Neural cell (in vitro differentiated cells): Measurements from ENCODE around the gene C2CD2. TPM values are rescaled to one million over a fixed set of nuclear protein-coding genes. Genes with fewer than 3 reads are reported as not detected.

Experiments used
- H2AFZ ChIP-seq: fragments of 200-600, 300-800 bp; sonication (generic), shearing (Covaris generic); 2 replicates; pipeline ENCODE4 v1.6.0; 2014; ENCODE audit warnings: low read depth, mild to moderate bottlenecking, antibody characterized with exemption, low read length, moderate library complexity
- H3F3A ChIP-seq: fragments of 200-600 bp; shearing (Covaris generic); 2 replicates; pipeline ENCODE4 v1.6.1; 2016; ENCODE audit warnings: mild to moderate bottlenecking, moderate library complexity, mixed read lengths, antibody characterized with exemption, low read length; ENCODE audit not compliant: insufficient read depth, poor library complexity, severe bottlenecking
- H3K27ac ChIP-seq: fragments of 200-600, 300-800 bp; sonication (generic), shearing (Covaris generic); 2 replicates; pipeline ENCODE4 v1.5.1; 2014; ENCODE audit warnings: mild to moderate bottlenecking, low read length, moderate library complexity
- H3K27me3 ChIP-seq: fragments of 300-800, 200-600 bp; sonication (generic), shearing (Covaris generic); 2 replicates; pipeline ENCODE4 v1.6.0; 2014; ENCODE audit warnings: mild to moderate bottlenecking, low read depth, low read length, moderate library complexity; ENCODE audit not compliant: insufficient read depth
- H3K36me3 ChIP-seq: fragments of 300-800, 200-600 bp; sonication (generic), shearing (Covaris generic); 2 replicates; pipeline ENCODE4 v1.5.1; 2014; ENCODE audit warnings: mild to moderate bottlenecking, antibody characterized with exemption, low read length, moderate library complexity; ENCODE audit not compliant: insufficient read depth
- H3K4me2 ChIP-seq: fragments of 300-800, 200-600 bp; sonication (generic), shearing (Covaris generic); 2 replicates; pipeline ENCODE4 v1.6.0; 2014; ENCODE audit warnings: mild to moderate bottlenecking, low read length
- H3K4me3 ChIP-seq: fragments of 300-800, 200-600 bp; sonication (generic), shearing (Covaris generic); 2 replicates; pipeline ENCODE4 v1.5.1; 2014; ENCODE audit warnings: mild to moderate bottlenecking, low read length, moderate library complexity
- H3K79me2 ChIP-seq: fragments of 200-600 bp; shearing (Covaris generic); replicated peaks from 2 replicates; pipeline ENCODE4 v1.6.0; 2014; ENCODE audit warnings: mild to moderate bottlenecking, low read length, moderate library complexity; ENCODE audit not compliant: insufficient read depth
- H3K9ac ChIP-seq: fragments of 300-800, 200-600 bp; sonication (generic), shearing (Covaris generic); 2 replicates; pipeline ENCODE4 v1.6.1; 2016; ENCODE audit warnings: mild to moderate bottlenecking, low read length, mixed read lengths
- H3K9me2 ChIP-seq: fragments of 200-600 bp; shearing (Covaris generic); 2 replicates; pipeline ENCODE4 v1.6.1; 2016; ENCODE audit warnings: mild to moderate bottlenecking, low read length, mixed read lengths; ENCODE audit not compliant: insufficient read depth
- H3K9me3 ChIP-seq: fragments of 200-600, 300-800 bp; sonication (generic), shearing (Covaris generic); 2 replicates; pipeline ENCODE4 v1.6.1; 2016; ENCODE audit warnings: mild to moderate bottlenecking, mixed run types, low read length, moderate library complexity, mixed read lengths
- H4K20me1 ChIP-seq: fragments of 200-600 bp; shearing (Covaris generic); 2 replicates; pipeline ENCODE4 v1.6.1; 2016; ENCODE audit warnings: mild to moderate bottlenecking, mixed run types; ENCODE audit not compliant: insufficient read depth
- CTCF ChIP-seq: fragments of 450-650 bp; IDR thresholded peaks from 2 replicates; pipeline ENCODE4 v1.5.1; 2014; ENCODE audit warnings: antibody characterized with exemption, mild to moderate bottlenecking, moderate library complexity; ENCODE audit not compliant: poor library complexity, severe bottlenecking
- EP300 ChIP-seq: fragments of 450-650 bp; conservative IDR thresholded peaks from 2 replicates; pipeline ENCODE4 v1.6.1; 2014; ENCODE audit warnings: antibody characterized with exemption, mild to moderate bottlenecking, moderate library complexity; ENCODE audit not compliant: poor library complexity, severe bottlenecking
- EZH2 ChIP-seq: fragments of 200-600, 300-800 bp; shearing (Covaris generic), sonication (generic); IDR thresholded peaks from 2 replicates; pipeline ENCODE4 v1.6.1; 2014; ENCODE audit warnings: antibody characterized with exemption, low read length, borderline replicate concordance, mild to moderate bottlenecking; ENCODE audit not compliant: insufficient read depth, poor library complexity, severe bottlenecking
- MXI1 ChIP-seq: fragments of 450-650 bp; conservative IDR thresholded peaks from 2 replicates; pipeline ENCODE4 v1.6.1; 2014; ENCODE audit warnings: antibody characterized with exemption, mild to moderate bottlenecking; ENCODE audit not compliant: poor library complexity, severe bottlenecking
- POLR2AphosphoS5 ChIP-seq: IDR thresholded peaks from 2 replicates; pipeline ENCODE4 v1.6.1; 2012
- RAD21 ChIP-seq: fragments of 450-650 bp; conservative IDR thresholded peaks from 2 replicates; pipeline ENCODE4 v1.6.1; 2014; ENCODE audit warnings: antibody characterized with exemption, mild to moderate bottlenecking, moderate library complexity
- REST ChIP-seq: IDR thresholded peaks from 2 replicates; pipeline ENCODE4 v1.6.1; 2012; ENCODE audit warnings: borderline replicate concordance
- SMC3 ChIP-seq: fragments of 450-650 bp; conservative IDR thresholded peaks from 2 replicates; pipeline ENCODE4 v1.6.1; 2014; ENCODE audit warnings: antibody characterized with exemption, mild to moderate bottlenecking, moderate library complexity; ENCODE audit not compliant: poor library complexity
- TAF1 ChIP-seq: IDR thresholded peaks from 2 replicates; pipeline ENCODE4 v1.6.1; 2012; ENCODE audit warnings: low read depth
- polyA plus RNA-seq: library from polyadenylated mRNA; depleted of rRNA; stranded (reverse); fragments of >200 nt; gene quantifications from 2 replicates; pipeline ENCODE4 v1.2.3, GENCODE V29; 2014

The C2CD2 gene
- polyA plus RNA-seq, 1 donor from 2014 or later, result 0.88 TPM

- Histone ChIP-seq H3F3A (no peaks in the 10 kb centered on the region), H2AFZ (no peak overlapping the region), H3K9me2 (no peaks in the 10 kb centered on the region), H4K20me1 (no peaks in the 10 kb centered on the region), H3K27ac (no peak overlapping the region), H3K9me3 (no peaks in the 10 kb centered on the region), H3K4me2 (peak overlapping the region; percentile 57), H3K79me2 (peaks cover 3% of the 10 kb centered on the region), H3K36me3 (no peaks in the 10 kb centered on the region), H3K27me3 (no peaks in the 10 kb centered on the region), H3K9ac (no peak overlapping the region), H3K4me3 (peak overlapping the region; percentile 83)
- TF ChIP-seq CTCF (no peak), MXI1 (no peak), RAD21 (no peak), POLR2AphosphoS5 (no peak), TAF1 (no peak)
These were observed 73.7 kb downstream of the C2CD2 start for GRCh38 chr21:41880153-41880552.

- Histone ChIP-seq H3K27ac (peak within 1 kb of the TSS; percentile 71), H3K9me3 (no peaks in the 10 kb centered on the region), H3K4me2 (peak within 1 kb of the TSS; percentile 66), H3K36me3 (no peaks in the 10 kb centered on the region), H3K79me2 (peaks cover 3% of the 10 kb centered on the region), H2AFZ (peak within 1 kb of the TSS; percentile 83), H3K9ac (peak within 1 kb of the TSS; percentile 87), H3F3A (no peaks in the 10 kb centered on the region), H3K9me2 (no peaks in the 10 kb centered on the region), H3K27me3 (no peaks in the 10 kb centered on the region), H4K20me1 (no peaks in the 10 kb centered on the region), H3K4me3 (peak within 1 kb of the TSS; percentile 93)
- TF ChIP-seq RAD21 (peak; percentile 26), MXI1 (peak; percentile 78), TAF1 (no peak), POLR2AphosphoS5 (peak; percentile 73), REST (no peak), EZH2 (no peak), CTCF (no peak), EP300 (peak; percentile 29), SMC3 (peak; percentile 48)
These were observed 74.4 kb downstream of the C2CD2 start, which contains the start of gene PRDM15 for GRCh38 chr21:41879190-41879998. TSS of gene PRDM15 (minus strand) at chr21:41879344. CDS start at chr21:41860363, 18,981 bp downstream.
